Measurements from ENCODE around the gene TRIM13.

Gene TRIM13

GRCh38 chr13:49995625-49996101 is 1.2 kb upstream of the TRIM13 start:
- in situ Hi-C loops (cut with MboI; ENCODE audit: low sequenced_read_pairs) = loop anchor here (25.0 kb wide), 3 partner anchors 817 to 1067 kb away; partner anchors contain the start of gene RNASEH2B

- in situ Hi-C loops (cut with MboI; ENCODE audit: low sequenced_read_pairs) = loop anchor here (25.0 kb wide), 3 partner anchors 816 to 1066 kb away; partner anchors contain the start of gene RNASEH2B
Observed at GRCh38 chr13:49996161-49996915, 504 bp upstream of the TRIM13 start.

GRCh38 chr13:49997955-49998354 is 1.1 kb downstream of the TRIM13 start:
- in situ Hi-C loops (cut with MboI; ENCODE audit: low sequenced_read_pairs) = loop anchor here (25.0 kb wide), 3 partner anchors 814 to 1064 kb away; partner anchors contain the start of gene RNASEH2B

- in situ Hi-C loops (cut with MboI; ENCODE audit: low sequenced_read_pairs) = loop anchor here (25.0 kb wide), 3 partner anchors 813 to 1063 kb away; partner anchors contain the start of gene RNASEH2B
Observed at GRCh38 chr13:49998714-49999624, 2.1 kb downstream of the TRIM13 start.

- in situ Hi-C loops (cut with MboI; ENCODE audit: low sequenced_read_pairs) = no loop called here
Observed at GRCh38 chr13:50001287-50001686, 4.4 kb downstream of the TRIM13 start.

- in situ Hi-C loops (cut with MboI; ENCODE audit: low sequenced_read_pairs) = no loop called here
Observed at GRCh38 chr13:50006426-50007135, 9.7 kb downstream of the TRIM13 start.

GRCh38 chr13:50011461-50011860 is 14.6 kb downstream of the TRIM13 start:
- in situ Hi-C loops (cut with MboI; ENCODE audit: low sequenced_read_pairs) = no loop called here

GRCh38 chr13:50012396-50013169 is 15.7 kb downstream of the TRIM13 start:
- in situ Hi-C loops (cut with MboI; ENCODE audit: low sequenced_read_pairs) = no loop called here

GRCh38 chr13:50014386-50014785 is 17.5 kb downstream of the TRIM13 start:
- in situ Hi-C loops (cut with MboI; ENCODE audit: low sequenced_read_pairs) = no loop called here

GRCh38 chr13:50015258-50015657 is 18.4 kb downstream of the TRIM13 start, which contains the start of gene KCNRG:
TSS of gene KCNRG (plus strand) at chr13:50015444. CDS start at chr13:50015494, 50 bp downstream.
- in situ Hi-C loops (cut with MboI; ENCODE audit: low sequenced_read_pairs) = no loop called here

- in situ Hi-C loops (cut with MboI; ENCODE audit: low sequenced_read_pairs) = no loop called here
Observed at GRCh38 chr13:50015750-50016149, 18.9 kb downstream of the TRIM13 start.

GRCh38 chr13:50016444-50016843 is 19.6 kb downstream of the TRIM13 start:
- in situ Hi-C loops (cut with MboI; ENCODE audit: low sequenced_read_pairs) = no loop called here

GRCh38 chr13:50017819-50018218 is 21.0 kb downstream of the TRIM13 start:
- in situ Hi-C loops (cut with MboI; ENCODE audit: low sequenced_read_pairs) = no loop called here

- in situ Hi-C loops (cut with MboI; ENCODE audit: low sequenced_read_pairs) = no loop called here
Observed at GRCh38 chr13:50025436-50025835, 28.6 kb downstream of the TRIM13 start.

- in situ Hi-C loops (cut with MboI; ENCODE audit: low sequenced_read_pairs) = no loop called here
Observed at GRCh38 chr13:50026788-50027473, 30.1 kb downstream of the TRIM13 start.

- in situ Hi-C loops (cut with MboI; ENCODE audit: low sequenced_read_pairs) = no loop called here
Observed at GRCh38 chr13:50030315-50030714, 33.5 kb downstream of the TRIM13 start.

- in situ Hi-C loops (cut with MboI; ENCODE audit: low sequenced_read_pairs) = no loop called here
Observed at GRCh38 chr13:50033725-50034124, 36.9 kb downstream of the TRIM13 start.

GRCh38 chr13:50037788-50038187 is 40.9 kb downstream of the TRIM13 start:
- in situ Hi-C loops (cut with MboI; ENCODE audit: low sequenced_read_pairs) = no loop called here

- in situ Hi-C loops (cut with MboI; ENCODE audit: low sequenced_read_pairs) = no loop called here
Observed at GRCh38 chr13:50038266-50038665, 41.4 kb downstream of the TRIM13 start.

All from HL-60/S4 treated with retinoic acid at 250 ng/mL for 4 days and 3 days (cell line).